SK-N-SH (cell line): ENCODE measurements around the gene SUN2. TPM values are rescaled to one million over a fixed set of nuclear protein-coding genes. Genes with fewer than 3 reads are reported as not detected.
A peak's percentile ranks its signal among the peaks of the same experiment; 100 is the strongest.

Experiments used
- CTCF ChIA-PET: fragments of 300-600, 350-600 bp; formaldehyde crosslinking; extraction: SDS; loops from one replicate; lab custom pipeline; 2021; lab: Yijun Ruan, JAX
- POLR2A ChIA-PET: fragments of 350-600 bp; sonication (Branson Sonifier 250); formaldehyde crosslinking; extraction: SDS; loops from one replicate; lab custom pipeline; 2020; ENCODE audit warnings: antibody characterized with exemption, inconsistent platforms; lab: Yijun Ruan, JAX
- DNase-seq: peaks from one replicate; pipeline ENCODE4 v3.0.0; 2012
- H2AFZ ChIP-seq: fragments of 200-600 bp; sonication (generic); 2 replicates; pipeline ENCODE4 v1.8.1; 2016; ENCODE audit warnings: antibody characterized with exemption, mild to moderate bottlenecking, low read depth
- H3F3A ChIP-seq: fragments of 200-600 bp; sonication (generic); replicated peaks from 2 replicates; pipeline ENCODE3; 2016; ENCODE audit warnings: antibody characterized with exemption, mild to moderate bottlenecking; ENCODE audit not compliant: insufficient read depth
- H3K27ac ChIP-seq, 2 experiments: fragments of 200-500 bp in 1 of 2; fragments of 200-600 bp in 1 of 2; sonication (Bioruptor generic) in 1 of 2; sonication (generic), shearing (Covaris generic) in 1 of 2; 2 replicates each; pipeline versions ENCODE4 v1.5.1 to v1.6.1; 2014 to 2016; ENCODE audit warnings: low read depth in 2 of 2, inconsistent platforms in 1 of 2, low read length in 1 of 2, mild to moderate bottlenecking in 1 of 2, mixed read lengths in 1 of 2
- H3K27me3 ChIP-seq: fragments of 200-600 bp; sonication (generic), shearing (Covaris generic); 2 replicates; pipeline ENCODE4 v1.6.1; 2016; ENCODE audit warnings: mixed run types; ENCODE audit not compliant: insufficient read depth
- H3K36me3 ChIP-seq, 2 experiments: fragments of 200-500 bp in 1 of 2; fragments of 200-600 bp in 1 of 2; sonication (Bioruptor generic) in 1 of 2; sonication (generic) in 1 of 2; replicated peaks in 1 of 2; 2 replicates each; pipeline versions ENCODE3 to v1.5.1; 2014 to 2016; ENCODE audit warnings: low read length in 1 of 2, mild to moderate bottlenecking in 1 of 2; ENCODE audit not compliant: insufficient read depth in 2 of 2, control insufficient read depth in 1 of 2
- H3K4me1 ChIP-seq, 2 experiments: fragments of 200-500 bp in 1 of 2; fragments of 200-600 bp in 1 of 2; sonication (Bioruptor generic) in 1 of 2; sonication (generic), shearing (Covaris generic) in 1 of 2; 2 replicates each; pipeline versions ENCODE4 v1.5.1 to v1.6.1; 2014 to 2016; ENCODE audit warnings: low read depth in 1 of 2, low read length in 1 of 2, mixed run types in 1 of 2; ENCODE audit not compliant: insufficient read depth in 2 of 2, control insufficient read depth in 1 of 2
- H3K4me2 ChIP-seq: fragments of 200-600 bp; sonication (generic), shearing (Covaris generic); 2 replicates; pipeline ENCODE4 v1.6.1; 2017; ENCODE audit warnings: mixed run types
- H3K4me3 ChIP-seq, 2 experiments: fragments of 200-500 bp in 1 of 2; fragments of 200-600 bp in 1 of 2; sonication (Bioruptor generic) in 1 of 2; sonication (generic), shearing (Covaris generic) in 1 of 2; 2 replicates each; pipeline versions ENCODE4 v1.5.1 to v1.8.1; 2014 to 2016; ENCODE audit warnings: low read depth in 2 of 2, inconsistent platforms in 1 of 2, low read length in 1 of 2, mild to moderate bottlenecking in 1 of 2, mixed read lengths in 1 of 2, moderate library complexity in 1 of 2
- H3K79me2 ChIP-seq: fragments of 200-600 bp; sonication (generic); 2 replicates; pipeline ENCODE4 v1.8.1; 2017; ENCODE audit warnings: mild to moderate bottlenecking; ENCODE audit not compliant: insufficient read depth
- H3K9ac ChIP-seq: fragments of 200-600 bp; sonication (generic); 2 replicates; pipeline ENCODE4 v1.6.1; 2017; ENCODE audit warnings: mixed run types
- H3K9me2 ChIP-seq: fragments of 200-600 bp; sonication (generic); 2 replicates; pipeline ENCODE4 v1.6.1; 2017; ENCODE audit warnings: mixed run types
- H3K9me3 ChIP-seq: fragments of 200-600 bp; sonication (generic); 2 replicates; pipeline ENCODE4 v1.6.1; 2017; ENCODE audit warnings: mixed run types, mild to moderate bottlenecking, moderate library complexity
- H4K20me1 ChIP-seq: fragments of 200-600 bp; sonication (generic); 2 replicates; pipeline ENCODE4 v1.6.1; 2017; ENCODE audit warnings: mild to moderate bottlenecking, mixed run types; ENCODE audit not compliant: insufficient read depth
- CHD2 ChIP-seq: fragments of 150-350 bp; IDR thresholded peaks from 2 replicates; pipeline ENCODE4 v1.6.1; 2018; ENCODE audit warnings: low read length; ENCODE audit not compliant: partially characterized antibody
- FOXM1 ChIP-seq: IDR thresholded peaks from 2 replicates; pipeline ENCODE4 v1.4.0; 2012; ENCODE audit warnings: low read depth, mild to moderate bottlenecking
- GATA2 ChIP-seq: sonication (generic); formaldehyde crosslinking; IDR thresholded peaks from 2 replicates; pipeline ENCODE4 v1.5.0; 2020; ENCODE audit warnings: mild to moderate bottlenecking, missing genetic modification reagents
- MXI1 ChIP-seq: IDR thresholded peaks from 2 replicates; pipeline ENCODE4 v1.6.1; 2012; ENCODE audit warnings: mild to moderate bottlenecking, low read depth, low read length, improper control_type of control experiment
- RAD21 ChIP-seq: IDR thresholded peaks from 2 replicates; pipeline ENCODE4 v1.6.1; 2012; ENCODE audit warnings: mild to moderate bottlenecking, low read length
- RFX5 ChIP-seq: IDR thresholded peaks from 2 replicates; pipeline ENCODE4 v1.6.1; 2012; ENCODE audit warnings: mild to moderate bottlenecking, improper control_type of control experiment, low read length
- RXRA ChIP-seq: IDR thresholded peaks from 2 replicates; pipeline ENCODE4 v1.4.0; 2012; ENCODE audit warnings: low read depth, mild to moderate bottlenecking, borderline replicate concordance
- TAF1 ChIP-seq: IDR thresholded peaks from 2 replicates; pipeline ENCODE4 v1.6.1; 2012; ENCODE audit warnings: low read depth, mild to moderate bottlenecking, low read length, moderate library complexity, borderline replicate concordance
- WGBS: methylation state at CpG from one replicate; pipeline ENCODE4 v1.1.6; 2017; ENCODE audit warnings: low lambda C conversion rate; 5-methylcytosine and 5-hydroxymethylcytosine counted together
- polyA plus RNA-seq, 3 experiments: library from polyadenylated mRNA; depleted of rRNA; stranded (reverse); fragments of >200 nt; gene quantifications; 2 replicates each; pipeline ENCODE4 v1.2.3, GENCODE V29; 2012
- TF ChIP-seq, protein P1 (sequence below): IDR thresholded peaks from 2 replicates; pipeline ENCODE4; 2012
- TF ChIP-seq, protein P2 (sequence below): fragments of 200-600 bp; sonication (generic); IDR thresholded peaks from 2 replicates; pipeline ENCODE4 v1.6.1; 2017; ENCODE audit warnings: antibody characterized with exemption, mild to moderate bottlenecking, moderate library complexity

SUN2 gene
- polyA plus RNA-seq, 1 of the 3 experiments (the other 2 are of a cell fraction): 10.2 TPM

DNA sequence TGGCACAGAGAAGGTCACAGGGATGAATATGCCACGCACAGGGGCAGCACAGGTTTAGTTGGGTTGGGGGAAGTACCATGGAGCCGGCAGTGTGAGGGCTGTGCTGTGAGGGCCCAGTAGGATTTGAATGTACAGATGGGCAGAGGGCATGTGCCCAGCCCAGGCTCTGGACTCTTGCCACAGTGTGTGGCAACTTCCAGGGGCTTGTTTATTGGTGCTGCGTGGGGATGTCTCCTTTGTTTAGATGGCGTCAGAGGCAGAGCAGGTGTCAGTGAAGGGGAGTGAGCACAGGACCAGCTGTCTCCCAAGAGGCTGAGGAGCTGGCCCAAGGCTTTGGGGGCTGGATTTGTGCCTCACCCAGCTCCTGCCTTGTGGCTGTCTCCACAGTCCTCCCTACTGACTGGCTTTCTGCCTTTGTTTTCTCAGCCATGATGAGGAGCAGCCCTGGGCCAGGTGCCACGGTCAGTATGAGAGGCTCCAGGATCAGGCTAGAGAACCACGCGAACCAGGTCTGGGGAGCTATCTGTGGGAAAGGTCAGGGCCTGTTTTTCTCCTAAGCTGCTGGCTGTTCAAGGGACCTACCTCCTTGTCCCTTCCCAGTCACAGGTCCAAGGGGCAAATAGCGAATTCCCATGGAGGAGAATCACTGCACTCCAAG, 21.9 kb downstream of the SUN2 start:
- Histone ChIP-seq H3K9ac (no peak overlapping the region), H4K20me1 (no peaks in the 10 kb centered on the region), H3F3A (no peaks in the 10 kb centered on the region), H3K4me1 (no peaks in the 10 kb centered on the region; a peak in 1 of 4 replicates), H3K27me3 (no peaks in the 10 kb centered on the region), H3K36me3 (peaks cover 0 to 15% of the 10 kb centered on the region in 2 experiments), H3K9me2 (no peaks in the 10 kb centered on the region), H3K4me2 (no peak overlapping the region), H3K9me3 (no peaks in the 10 kb centered on the region), H2AFZ (no peak overlapping the region), H3K27ac (no peak overlapping the region; a peak in 1 of 4 replicates), H3K4me3 (no peak overlapping the region), H3K79me2 (no peaks in the 10 kb centered on the region)
- 94% methylated on average over 3 of the region's 8 CpGs for WGBS
- TF ChIP-seq FOXM1 (no peak), RFX5 (no peak), RXRA (no peak), CHD2 (no peak), GATA2 (CRISPR knock-in tag) (no peak)
- TF ChIP-seq, protein P1, sequence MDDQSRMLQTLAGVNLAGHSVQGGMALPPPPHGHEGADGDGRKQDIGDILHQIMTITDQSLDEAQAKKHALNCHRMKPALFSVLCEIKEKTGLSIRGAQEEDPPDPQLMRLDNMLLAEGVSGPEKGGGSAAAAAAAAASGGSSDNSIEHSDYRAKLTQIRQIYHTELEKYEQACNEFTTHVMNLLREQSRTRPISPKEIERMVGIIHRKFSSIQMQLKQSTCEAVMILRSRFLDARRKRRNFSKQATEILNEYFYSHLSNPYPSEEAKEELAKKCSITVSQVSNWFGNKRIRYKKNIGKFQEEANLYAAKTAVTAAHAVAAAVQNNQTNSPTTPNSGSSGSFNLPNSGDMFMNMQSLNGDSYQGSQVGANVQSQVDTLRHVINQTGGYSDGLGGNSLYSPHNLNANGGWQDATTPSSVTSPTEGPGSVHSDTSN: no peak
- TF ChIP-seq, protein P2, sequence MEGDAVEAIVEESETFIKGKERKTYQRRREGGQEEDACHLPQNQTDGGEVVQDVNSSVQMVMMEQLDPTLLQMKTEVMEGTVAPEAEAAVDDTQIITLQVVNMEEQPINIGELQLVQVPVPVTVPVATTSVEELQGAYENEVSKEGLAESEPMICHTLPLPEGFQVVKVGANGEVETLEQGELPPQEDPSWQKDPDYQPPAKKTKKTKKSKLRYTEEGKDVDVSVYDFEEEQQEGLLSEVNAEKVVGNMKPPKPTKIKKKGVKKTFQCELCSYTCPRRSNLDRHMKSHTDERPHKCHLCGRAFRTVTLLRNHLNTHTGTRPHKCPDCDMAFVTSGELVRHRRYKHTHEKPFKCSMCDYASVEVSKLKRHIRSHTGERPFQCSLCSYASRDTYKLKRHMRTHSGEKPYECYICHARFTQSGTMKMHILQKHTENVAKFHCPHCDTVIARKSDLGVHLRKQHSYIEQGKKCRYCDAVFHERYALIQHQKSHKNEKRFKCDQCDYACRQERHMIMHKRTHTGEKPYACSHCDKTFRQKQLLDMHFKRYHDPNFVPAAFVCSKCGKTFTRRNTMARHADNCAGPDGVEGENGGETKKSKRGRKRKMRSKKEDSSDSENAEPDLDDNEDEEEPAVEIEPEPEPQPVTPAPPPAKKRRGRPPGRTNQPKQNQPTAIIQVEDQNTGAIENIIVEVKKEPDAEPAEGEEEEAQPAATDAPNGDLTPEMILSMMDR: no peak
- no peak for DNase-seq
- ChIA-PET CTCF (interaction anchor here (0.6 to 2.3 kb wide), 9 partner anchors 9 to 35 kb away, joined by 3 to 15 read pairs (median 3); no protein-coding TSS in a partner anchor), POLR2A (no interaction called here)

DNA sequence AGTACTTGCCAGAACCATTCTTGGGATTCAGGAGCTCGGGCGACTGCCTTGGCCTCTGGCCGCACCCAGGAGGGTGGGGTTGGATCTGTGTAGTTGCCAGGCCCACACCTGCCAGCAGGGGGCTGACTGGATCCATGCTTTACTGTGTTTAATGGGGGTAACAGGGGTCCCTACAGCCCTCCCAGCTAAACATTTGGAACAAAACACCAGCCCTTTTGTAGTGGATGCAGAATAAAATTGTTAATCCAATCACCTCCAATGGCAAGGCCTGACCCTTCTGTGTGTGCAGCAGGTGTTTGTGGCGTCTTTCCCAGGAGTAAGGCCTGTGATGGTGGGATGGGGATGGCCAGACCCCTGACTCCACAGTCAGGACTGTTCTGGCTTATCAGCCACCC, 22.5 kb downstream of the SUN2 start:
- Histone ChIP-seq H3K4me3 (peak overlapping the region in 1 of 2 experiments; percentile 48; a peak in 1 of 4 replicates), H2AFZ (no peak overlapping the region), H3K27ac (no peak overlapping the region; a peak in 1 of 4 replicates), H3K36me3 (peaks cover 0 to 15% of the 10 kb centered on the region in 2 experiments), H3F3A (no peaks in the 10 kb centered on the region), H3K9me2 (no peaks in the 10 kb centered on the region), H3K4me1 (no peaks in the 10 kb centered on the region; a peak in 1 of 4 replicates), H3K9ac (no peak overlapping the region)
- POLR2A ChIA-PET: no interaction called here
- peak; percentile 74 for DNase-seq
- TF ChIP-seq RAD21 (peak; percentile 40), TAF1 (no peak), MXI1 (no peak)
- TF ChIP-seq, protein P2: peak; percentile 58
- TF ChIP-seq, all 33 proteins: peak for 2
- WGBS: no CpG with 5 or more reads among the region's 4 CpGs
- Histone ChIP-seq H3K27me3 (no peaks in the 10 kb centered on the region), H3K4me2 (no peak overlapping the region), H3K79me2 (no peaks in the 10 kb centered on the region), H3K9me3 (no peaks in the 10 kb centered on the region), H4K20me1 (no peaks in the 10 kb centered on the region)
- CTCF ChIA-PET: interaction anchor here (0.6 to 2.3 kb wide), 10 partner anchors 8 to 35 kb away, joined by 3 to 15 read pairs (median 4); no protein-coding TSS in a partner anchor
